Measurements from ENCODE around the gene SMR3A.

- no peak for TF ChIP-seq POLR2A (IDR thresholded peaks at IDR 0.05)
- TF ChIP-seq, protein P1, sequence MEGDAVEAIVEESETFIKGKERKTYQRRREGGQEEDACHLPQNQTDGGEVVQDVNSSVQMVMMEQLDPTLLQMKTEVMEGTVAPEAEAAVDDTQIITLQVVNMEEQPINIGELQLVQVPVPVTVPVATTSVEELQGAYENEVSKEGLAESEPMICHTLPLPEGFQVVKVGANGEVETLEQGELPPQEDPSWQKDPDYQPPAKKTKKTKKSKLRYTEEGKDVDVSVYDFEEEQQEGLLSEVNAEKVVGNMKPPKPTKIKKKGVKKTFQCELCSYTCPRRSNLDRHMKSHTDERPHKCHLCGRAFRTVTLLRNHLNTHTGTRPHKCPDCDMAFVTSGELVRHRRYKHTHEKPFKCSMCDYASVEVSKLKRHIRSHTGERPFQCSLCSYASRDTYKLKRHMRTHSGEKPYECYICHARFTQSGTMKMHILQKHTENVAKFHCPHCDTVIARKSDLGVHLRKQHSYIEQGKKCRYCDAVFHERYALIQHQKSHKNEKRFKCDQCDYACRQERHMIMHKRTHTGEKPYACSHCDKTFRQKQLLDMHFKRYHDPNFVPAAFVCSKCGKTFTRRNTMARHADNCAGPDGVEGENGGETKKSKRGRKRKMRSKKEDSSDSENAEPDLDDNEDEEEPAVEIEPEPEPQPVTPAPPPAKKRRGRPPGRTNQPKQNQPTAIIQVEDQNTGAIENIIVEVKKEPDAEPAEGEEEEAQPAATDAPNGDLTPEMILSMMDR (IDR thresholded peaks at IDR 0.05): no peak
Measured at GRCh38 chr4:70402762-70403161, 42.2 kb downstream of the SMR3A start.

All from vagina (tissue), 2 donors.